ENCODE data around the gene TEX22.
"Not testable (repeated sequence)": the region's sequence is repeated elsewhere in the genome, so short reads cannot be mapped to it uniquely, and the experiment has no call there.

TEX22 gene

GRCh38 chr14:105398044-105398725 is at the start of gene TEX22:
Gene TEX22 (plus strand): TSS chr14:105398538. CDS start chr14:105399341, 803 bp downstream.
- DNase-seq, result peak in 50 of 56 donors; percentile 21 to 89 (median 70)

- DNase-seq, result no peak
Measured at GRCh38 chr14:105348945-105349699, 49.2 kb upstream of the TEX22 start.

- no peak for DNase-seq
Measured at GRCh38 chr14:105349992-105350391, 48.3 kb upstream of the TEX22 start.

GRCh38 chr14:105350450-105351244 is 47.7 kb upstream of the TEX22 start:
- DNase-seq, result no peak

- DNase-seq, result no peak
Measured at GRCh38 chr14:105351410-105351809, 46.9 kb upstream of the TEX22 start.

GRCh38 chr14:105351920-105352851 is 46.2 kb upstream of the TEX22 start:
- peak in 50 of 56 donors; percentile 7 to 87 (median 57) for DNase-seq

GRCh38 chr14:105353136-105353535 is 45.2 kb upstream of the TEX22 start:
- no peak for DNase-seq

GRCh38 chr14:105354541-105354940 is 43.8 kb upstream of the TEX22 start:
- no peak for DNase-seq

- no peak for DNase-seq
Measured at GRCh38 chr14:105355049-105355575, 43.2 kb upstream of the TEX22 start.

- DNase-seq, result no peak
Measured at GRCh38 chr14:105355850-105356604, 42.3 kb upstream of the TEX22 start.

- DNase-seq, result no peak
Measured at GRCh38 chr14:105356927-105357326, 41.4 kb upstream of the TEX22 start.

- DNase-seq, result no peak
Measured at GRCh38 chr14:105357626-105358025, 40.7 kb upstream of the TEX22 start.

GRCh38 chr14:105358140-105358846 is 40.0 kb upstream of the TEX22 start:
- DNase-seq, result no peak

- no peak for DNase-seq
Measured at GRCh38 chr14:105358943-105359342, 39.4 kb upstream of the TEX22 start.

- DNase-seq, result not testable (repeated sequence)
Measured at GRCh38 chr14:105361412-105361811, 36.9 kb upstream of the TEX22 start.

- DNase-seq, result no peak
Measured at GRCh38 chr14:105363847-105364708, 34.3 kb upstream of the TEX22 start.

- no peak for DNase-seq
Measured at GRCh38 chr14:105365101-105365500, 33.2 kb upstream of the TEX22 start.

- no peak for DNase-seq
Measured at GRCh38 chr14:105365681-105366080, 32.7 kb upstream of the TEX22 start.
